ENCODE results near the gene PKDCC. TPM values are rescaled to one million over a fixed set of nuclear protein-coding genes. Genes with fewer than 3 reads are reported as not detected.
"Not testable (repeated sequence)": the region's sequence is repeated elsewhere in the genome, so short reads cannot be mapped to it uniquely, and the experiment has no call there.

PKDCC gene
- total RNA-seq, 4 donors from 2014 or later: 5.9 to 21.4 (median 12.7) TPM

DNA sequence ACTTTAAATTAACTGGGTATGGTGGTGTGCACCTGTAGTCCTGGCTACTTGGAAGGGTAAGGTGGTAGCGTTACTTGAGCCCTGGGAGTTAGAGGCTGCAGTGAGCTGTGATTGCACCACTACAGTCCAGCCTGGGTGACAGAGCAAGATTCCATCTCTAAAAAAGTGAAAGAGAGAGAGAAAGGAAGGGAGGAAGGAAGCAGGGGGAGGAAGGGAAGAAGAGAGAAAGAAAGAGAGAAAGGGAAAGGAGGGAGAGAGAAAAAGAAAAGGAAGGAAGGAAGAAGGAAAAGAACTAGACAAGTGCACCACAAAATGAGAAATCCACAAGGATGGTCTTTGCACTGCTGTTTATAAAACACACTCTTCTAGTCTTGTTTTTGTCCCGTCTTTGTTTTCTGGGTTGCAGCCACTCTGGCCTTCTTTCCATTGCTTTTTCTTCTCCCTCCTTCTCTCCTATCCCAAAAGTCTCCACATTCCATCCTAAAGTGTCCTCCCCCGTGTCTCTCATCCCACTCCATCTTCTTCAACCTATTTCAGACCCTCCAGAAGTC is 32.0 kb downstream of the PKDCC start:
- H3K36me3 ChIP-seq: no peaks in the 10 kb centered on the region
- intact Hi-C loops (cut with DNase I): no loop called here
- no peaks in the 10 kb centered on the region for H3K27me3 ChIP-seq
- DNase-seq: no peak
- H3K4me3 ChIP-seq (replicated peaks in 1 of 3): no peak overlapping the region
- no peaks in the 10 kb centered on the region for H3K9me3 ChIP-seq
- no peaks in the 10 kb centered on the region for H3K4me1 ChIP-seq
- no peak overlapping the region for H3K27ac ChIP-seq
- TF ChIP-seq, protein P1, sequence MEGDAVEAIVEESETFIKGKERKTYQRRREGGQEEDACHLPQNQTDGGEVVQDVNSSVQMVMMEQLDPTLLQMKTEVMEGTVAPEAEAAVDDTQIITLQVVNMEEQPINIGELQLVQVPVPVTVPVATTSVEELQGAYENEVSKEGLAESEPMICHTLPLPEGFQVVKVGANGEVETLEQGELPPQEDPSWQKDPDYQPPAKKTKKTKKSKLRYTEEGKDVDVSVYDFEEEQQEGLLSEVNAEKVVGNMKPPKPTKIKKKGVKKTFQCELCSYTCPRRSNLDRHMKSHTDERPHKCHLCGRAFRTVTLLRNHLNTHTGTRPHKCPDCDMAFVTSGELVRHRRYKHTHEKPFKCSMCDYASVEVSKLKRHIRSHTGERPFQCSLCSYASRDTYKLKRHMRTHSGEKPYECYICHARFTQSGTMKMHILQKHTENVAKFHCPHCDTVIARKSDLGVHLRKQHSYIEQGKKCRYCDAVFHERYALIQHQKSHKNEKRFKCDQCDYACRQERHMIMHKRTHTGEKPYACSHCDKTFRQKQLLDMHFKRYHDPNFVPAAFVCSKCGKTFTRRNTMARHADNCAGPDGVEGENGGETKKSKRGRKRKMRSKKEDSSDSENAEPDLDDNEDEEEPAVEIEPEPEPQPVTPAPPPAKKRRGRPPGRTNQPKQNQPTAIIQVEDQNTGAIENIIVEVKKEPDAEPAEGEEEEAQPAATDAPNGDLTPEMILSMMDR (IDR thresholded peaks at IDR 0.05): no peak
- TF ChIP-seq POLR2A (IDR thresholded peaks at IDR 0.05): no peak
- WGBS, 2 donors: 71 to 73% methylated on average over 3 of the region's 3 CpGs

DNA sequence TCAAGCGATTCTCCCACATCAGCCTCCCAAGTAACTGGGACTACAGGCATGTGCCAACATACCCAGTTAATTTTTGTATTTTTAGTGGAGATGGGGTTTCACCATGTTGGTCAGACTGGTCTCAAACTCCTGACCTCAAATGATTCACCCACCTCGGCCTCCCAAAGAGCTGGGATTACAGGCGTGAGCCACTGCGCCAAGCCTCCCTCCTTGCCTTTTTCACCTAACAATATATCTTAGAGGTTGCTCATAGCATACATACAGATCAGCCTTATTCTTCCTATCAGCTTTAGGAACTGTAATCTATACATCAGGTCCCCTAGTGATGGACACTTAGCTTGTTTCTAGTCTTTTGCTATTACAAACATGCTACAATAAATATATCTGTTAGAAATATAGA is 33.3 kb downstream of the PKDCC start:
- WGBS, 2 donors: 93 to 96% methylated on average over 4 of the region's 4 CpGs
- H3K4me3 ChIP-seq (replicated peaks in 1 of 3); H3K9me3 ChIP-seq; H3K27me3 ChIP-seq; DNase-seq; intact Hi-C loops (cut with DNase I); H3K36me3 ChIP-seq; H3K27ac ChIP-seq; H3K4me1 ChIP-seq: not testable (repeated sequence)

DNA sequence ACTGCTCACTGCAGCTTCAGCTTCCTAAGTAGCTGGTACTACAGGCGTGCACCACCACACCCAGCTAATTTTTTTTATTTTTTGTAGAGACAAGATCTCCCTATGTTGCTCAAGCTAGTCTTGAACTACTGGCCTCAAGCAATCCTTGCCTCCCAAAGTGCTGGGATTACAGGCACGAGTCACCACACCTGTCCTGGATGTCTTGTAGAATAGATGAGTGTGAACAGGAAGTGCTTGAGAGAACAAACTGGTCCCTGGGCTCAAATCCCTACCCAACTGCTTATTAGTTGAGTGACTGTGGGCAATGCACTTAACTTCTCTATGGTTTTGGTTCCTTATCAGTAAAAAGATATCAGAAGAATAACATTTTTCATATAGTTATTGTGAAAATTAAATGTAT is 34.2 kb downstream of the PKDCC start:
- Histone ChIP-seq H3K36me3 (no peaks in the 10 kb centered on the region), H3K27me3 (no peaks in the 10 kb centered on the region), H3K27ac (no peak overlapping the region), H3K4me1 (no peaks in the 10 kb centered on the region), H3K4me3 (replicated peaks in 1 of 3) (no peak overlapping the region), H3K9me3 (no peaks in the 10 kb centered on the region)
- intact Hi-C loops (cut with DNase I): no loop called here
- DNase-seq: no peak
- 92 to 98% methylated on average over 2 of the region's 2 CpGs for WGBS, 2 donors
- TF ChIP-seq, protein P1 (IDR thresholded peaks at IDR 0.05): no peak
- TF ChIP-seq POLR2A (IDR thresholded peaks at IDR 0.05): no peak

DNA sequence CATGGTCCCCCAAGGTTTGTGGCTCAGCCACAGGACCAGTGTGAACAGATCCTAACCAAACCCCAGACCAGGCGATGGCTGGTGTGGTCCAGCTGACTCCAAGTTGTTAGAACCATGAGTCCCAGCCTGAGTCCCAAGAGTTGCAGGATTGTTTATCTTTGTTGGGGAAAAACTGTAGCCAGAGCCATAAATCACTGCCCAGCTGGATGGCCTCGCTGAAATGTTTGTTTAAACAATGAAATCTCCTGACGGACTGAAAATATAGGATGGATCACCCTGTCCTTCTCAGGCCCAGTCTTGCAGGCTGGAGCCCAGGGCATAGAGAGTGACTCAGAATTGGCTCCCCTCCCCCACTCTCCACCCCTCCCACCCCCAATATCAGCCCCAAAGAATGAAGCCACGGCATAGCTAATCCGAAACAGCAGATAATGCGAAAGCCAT is 36.4 kb downstream of the PKDCC start:
- no peak overlapping the region for H3K27ac ChIP-seq
- H3K36me3 ChIP-seq: no peaks in the 10 kb centered on the region
- H3K4me1 ChIP-seq: no peaks in the 10 kb centered on the region
- 47 to 60% methylated on average over 6 of the region's 6 CpGs for WGBS, 2 donors
- TF ChIP-seq, protein P1 (IDR thresholded peaks at IDR 0.05): no peak
- TF ChIP-seq POLR2A (IDR thresholded peaks at IDR 0.05): no peak
- H3K4me3 ChIP-seq (replicated peaks in 1 of 3): no peak overlapping the region
- no peaks in the 10 kb centered on the region for H3K9me3 ChIP-seq
- intact Hi-C loops (cut with DNase I): no loop called here
- no peak for DNase-seq
- H3K27me3 ChIP-seq: no peaks in the 10 kb centered on the region

- H3K4me1 ChIP-seq; H3K27ac ChIP-seq; H3K9me3 ChIP-seq; H3K27me3 ChIP-seq; H3K4me3 ChIP-seq (replicated peaks in 1 of 3); DNase-seq; H3K36me3 ChIP-seq: not testable (repeated sequence)
- intact Hi-C loops (cut with DNase I): loop anchor here (5.0 kb wide), 1 partner anchor 233 kb away; no protein-coding TSS in a partner anchor
- 78 to 84% methylated on average over 4 of the region's 4 CpGs for WGBS, 2 donors
These were observed 37.2 kb downstream of the PKDCC start for GRCh38 chr2:42085070-42085469.

DNA sequence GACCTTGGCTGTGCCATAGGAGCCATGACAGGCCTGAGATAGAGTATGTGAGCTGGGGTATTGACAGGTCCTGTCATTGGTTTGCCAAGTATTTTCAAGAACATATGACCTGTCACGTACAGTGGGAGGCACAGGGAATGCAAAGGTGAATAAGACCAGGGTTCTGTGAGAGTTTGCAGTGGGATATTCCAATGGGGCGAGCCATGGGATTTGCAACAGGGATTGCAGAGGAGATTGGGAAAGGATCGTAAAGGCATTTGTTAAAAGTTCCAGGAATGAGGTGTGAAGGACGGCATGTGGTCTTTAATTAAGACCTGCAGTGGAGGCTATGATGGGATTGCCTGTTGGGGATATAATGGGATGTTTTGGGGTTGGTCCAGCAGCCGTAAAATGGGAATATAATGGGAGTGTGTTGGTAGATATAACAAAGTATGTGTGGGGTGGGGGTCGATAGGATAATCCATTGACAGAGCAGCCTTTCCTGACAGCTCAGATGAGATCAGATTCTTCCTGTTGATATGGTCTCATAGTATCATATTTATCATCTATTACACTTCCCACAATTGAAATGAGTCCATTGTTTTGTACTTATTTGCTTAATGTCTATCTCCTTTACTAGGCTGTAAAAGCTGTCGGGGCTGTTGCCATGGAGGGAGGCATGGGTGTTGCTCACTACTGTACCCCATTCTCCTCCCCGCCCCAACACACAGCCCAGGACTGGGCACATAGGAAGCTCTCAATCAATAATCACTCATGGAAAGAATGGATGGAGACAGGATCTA is 38.1 kb downstream of the PKDCC start:
- Histone ChIP-seq H3K9me3 (no peaks in the 10 kb centered on the region), H3K27me3 (no peaks in the 10 kb centered on the region), H3K27ac (no peak overlapping the region), H3K4me1 (no peaks in the 10 kb centered on the region), H3K36me3 (no peaks in the 10 kb centered on the region), H3K4me3 (replicated peaks in 1 of 3) (no peak overlapping the region)
- intact Hi-C loops (cut with DNase I): loop anchor here (2.0 to 5.0 kb wide), 2 partner anchors 217 to 234 kb away; no protein-coding TSS in a partner anchor
- WGBS, 2 donors: 62 to 71% methylated on average over 8 of the region's 8 CpGs
- TF ChIP-seq POLR2A (IDR thresholded peaks at IDR 0.05): no peak
- TF ChIP-seq, protein P1 (IDR thresholded peaks at IDR 0.05): no peak
- no peak for DNase-seq
